Brain pericyte (primary cell): Measurements from ENCODE around the gene HIVEP3.

ENCODE experiments used
- DNase-seq: peaks from one replicate; pipeline ENCODE4 v3.0.0-alpha.2; 2012; ENCODE audit warnings: low read depth, low spot score

The HIVEP3 gene

GRCh38 chr1:41485605-41486004 is 433.1 kb downstream of the HIVEP3 start:
- no peak for DNase-seq

GRCh38 chr1:41484402-41485241 is 434.1 kb downstream of the HIVEP3 start, which contains the start of gene EDN2:
Gene EDN2, minus strand, starts transcription at chr1:41484683. Its CDS starts 82 bp downstream, at chr1:41484601.
- DNase-seq: no peak

- DNase-seq: no peak
Observed at GRCh38 chr1:41483960-41484401, 434.7 kb downstream of the HIVEP3 start.

GRCh38 chr1:41483001-41483850 is 435.5 kb downstream of the HIVEP3 start:
- no peak for DNase-seq

- DNase-seq: no peak
Observed at GRCh38 chr1:41482001-41482765, 436.5 kb downstream of the HIVEP3 start.

GRCh38 chr1:41481109-41481775 is 437.5 kb downstream of the HIVEP3 start:
- DNase-seq: no peak

- DNase-seq: no peak
Observed at GRCh38 chr1:41480204-41481108, 438.3 kb downstream of the HIVEP3 start.

GRCh38 chr1:41479808-41480160 is 438.9 kb downstream of the HIVEP3 start:
- DNase-seq: no peak

- peak; percentile 34 for DNase-seq
Observed at GRCh38 chr1:41479000-41479807, 439.5 kb downstream of the HIVEP3 start.

- DNase-seq: no peak
Observed at GRCh38 chr1:41478118-41478748, 440.5 kb downstream of the HIVEP3 start.

GRCh38 chr1:41476807-41477361 is 441.8 kb downstream of the HIVEP3 start:
- no peak for DNase-seq

GRCh38 chr1:41475859-41476567 is 442.7 kb downstream of the HIVEP3 start:
- DNase-seq: no peak

- no peak for DNase-seq
Observed at GRCh38 chr1:41475346-41475745, 443.4 kb downstream of the HIVEP3 start.

GRCh38 chr1:41474490-41475271 is 444.0 kb downstream of the HIVEP3 start:
- DNase-seq: no peak

GRCh38 chr1:41473738-41474362 is 444.9 kb downstream of the HIVEP3 start:
- DNase-seq: no peak

GRCh38 chr1:41471658-41472057 is 447.1 kb downstream of the HIVEP3 start:
- DNase-seq: no peak

- DNase-seq: no peak
Observed at GRCh38 chr1:41469706-41470105, 449.0 kb downstream of the HIVEP3 start.
